GM12878 (cell line): Measurements from ENCODE around the gene RNF166. TPM values are rescaled to one million over a fixed set of nuclear protein-coding genes. Genes with fewer than 3 reads are reported as not detected.

ENCODE experiments used
- ATAC-seq: fragments of 200-7000 bp; cut with Tn5 transposase; 3 replicates; pipeline ENCODE4 v1.9.1; 2020; ENCODE audit warnings: mild to moderate bottlenecking, moderate library complexity
- BruUV-seq: library from RNA; stranded (reverse); fragments of 400-500 nt; replicated peaks from 2 replicates; lab custom pipeline; 2021; lab: Mats Ljungman, UMichigan
- CTCF ChIA-PET: fragments of 300-600 bp; sonication (Branson Sonifier 250); formaldehyde crosslinking; extraction: SDS; loops from one replicate; lab custom pipeline; 2021; ENCODE audit warnings: inconsistent platforms; lab: Yijun Ruan, JAX
- POLR2A ChIA-PET: fragments of 350-600 bp; formaldehyde crosslinking; extraction: SDS; loops from one replicate; lab custom pipeline; 2021; ENCODE audit warnings: inconsistent platforms; lab: Charles Lee
- RAD21 ChIA-PET: fragments of 300-600 bp; sonication (Branson Sonifier 250); formaldehyde crosslinking; loops from one replicate; lab custom pipeline; 2023; ENCODE audit warnings: antibody characterized with exemption; ENCODE audit not compliant: unreplicated experiment; lab: Charles Lee
- SMC1A ChIA-PET: fragments of 300-600 bp; sonication (Branson Sonifier 250); formaldehyde crosslinking; loops from one replicate; lab custom pipeline; 2023; ENCODE audit not compliant: unreplicated experiment, uncharacterized antibody; lab: Charles Lee
- DNase-seq: peaks from one replicate; pipeline ENCODE4 v3.0.0-alpha.2; 2011; ENCODE audit warnings: low read depth, low spot score
- FAIRE-seq: peaks from 3 replicates; lab custom pipeline; 2011; peaks lifted over from hg19 to GRCh38; lab: Jason Lieb, UNC
- H2AFZ ChIP-seq: 2 replicates; pipeline ENCODE4 v1.6.0; 2011; ENCODE audit warnings: low read depth, low read length, control low read depth; ENCODE audit not compliant: control insufficient read depth
- H3K27ac ChIP-seq: 2 replicates; pipeline ENCODE4 v1.5.1; 2011; ENCODE audit warnings: control low read depth; ENCODE audit not compliant: control insufficient read depth, insufficient read depth
- H3K27me3 ChIP-seq, 2 experiments: replicated peaks in 1 of 2; 2 replicates each; pipeline versions ENCODE4 v1.6.0 to v1.6.1; 2011; ENCODE audit warnings: low read length in 1 of 2; ENCODE audit not compliant: control insufficient read depth in 2 of 2, insufficient read depth in 2 of 2
- H3K36me3 ChIP-seq, 2 experiments: 2 replicates each; pipeline ENCODE4 v1.5.1; 2011; ENCODE audit warnings: low read length in 1 of 2; ENCODE audit not compliant: control insufficient read depth in 2 of 2, insufficient read depth in 2 of 2
- H3K4me1 ChIP-seq: 2 replicates; pipeline ENCODE4 v1.6.1; 2011; ENCODE audit warnings: mild to moderate bottlenecking, low read length, moderate library complexity, mixed read lengths; ENCODE audit not compliant: control insufficient read depth, insufficient read depth
- H3K4me2 ChIP-seq: 2 replicates; pipeline ENCODE4 v1.6.0; 2011; ENCODE audit warnings: control low read depth; ENCODE audit not compliant: control insufficient read depth, insufficient read depth
- H3K4me3 ChIP-seq: fragments of 200-600 bp; sonication (generic); 2 replicates; pipeline ENCODE4 v1.5.1; 2016
- H3K79me2 ChIP-seq: 2 replicates; pipeline ENCODE4 v1.6.0; 2011; ENCODE audit warnings: low read length; ENCODE audit not compliant: control insufficient read depth, insufficient read depth
- H3K9ac ChIP-seq: 2 replicates; pipeline ENCODE4 v1.8.0; 2011; ENCODE audit warnings: low read length, control low read depth, mixed read lengths; ENCODE audit not compliant: control insufficient read depth, insufficient read depth
- H3K9me3 ChIP-seq: replicated peaks from 3 replicates; pipeline ENCODE4 v1.5.1; 2011; ENCODE audit warnings: mild to moderate bottlenecking, low read length; ENCODE audit not compliant: control insufficient read depth, insufficient read depth
- H4K20me1 ChIP-seq: 2 replicates; pipeline ENCODE4 v1.6.0; 2011; ENCODE audit not compliant: control insufficient read depth, insufficient read depth
- CHD2 ChIP-seq: IDR thresholded peaks from 2 replicates; pipeline ENCODE4 v1.6.1; 2011; ENCODE audit warnings: low read depth, low read length, improper control_type of control experiment, borderline replicate concordance
- CREB1 ChIP-seq: IDR thresholded peaks from 2 replicates; pipeline ENCODE4 v1.6.1; 2012; ENCODE audit warnings: low read depth, mild to moderate bottlenecking, inconsistent platforms
- EGR1 ChIP-seq, 2 experiments: IDR thresholded peaks; 1 replicate in 1 of 2; 2 replicates in 1 of 2; pipeline ENCODE4 v1.6.1; 2011 to 2012; ENCODE audit warnings: low read depth in 2 of 2, low read length in 2 of 2, borderline replicate concordance in 1 of 2, mild to moderate bottlenecking in 1 of 2, moderate library complexity in 1 of 2
- FOS ChIP-seq: IDR thresholded peaks from 3 replicates; pipeline ENCODE4 v1.6.1; 2011; ENCODE audit warnings: borderline replicate concordance; ENCODE audit not compliant: insufficient read length; ENCODE audit errors: extremely low read depth
- IKZF1 ChIP-seq: fragments of 450-650 bp; conservative IDR thresholded peaks from 2 replicates; pipeline ENCODE4 v1.6.1; 2017; ENCODE audit warnings: antibody characterized with exemption, mild to moderate bottlenecking
- IKZF2 ChIP-seq, 2 experiments: fragments of 450-650 bp; IDR thresholded peaks; 2 replicates each; pipeline ENCODE4 v1.6.1; 2017; ENCODE audit warnings: mild to moderate bottlenecking in 2 of 2, moderate library complexity in 2 of 2
- POU2F2 ChIP-seq: IDR thresholded peaks from 3 replicates; pipeline ENCODE4 v1.6.1; 2011; ENCODE audit warnings: low read depth, mild to moderate bottlenecking, low read length, borderline replicate concordance
- PRDM15 ChIP-seq: fragments of 450-650 bp; formaldehyde crosslinking; IDR thresholded peaks from 2 replicates; pipeline ENCODE4 v1.4.0; 2020; ENCODE audit warnings: mild to moderate bottlenecking, moderate library complexity
- RAD21 ChIP-seq: IDR thresholded peaks from 2 replicates; pipeline ENCODE4 v1.6.1; 2011; ENCODE audit warnings: mild to moderate bottlenecking, low read depth, low read length, moderate library complexity; ENCODE audit not compliant: insufficient read depth
- SMC3 ChIP-seq: IDR thresholded peaks from 2 replicates; pipeline ENCODE4 v1.6.1; 2011; ENCODE audit warnings: low read length, improper control_type of control experiment, borderline replicate concordance
- STAT1 ChIP-seq: fragments of 450-650 bp; conservative IDR thresholded peaks from 2 replicates; pipeline ENCODE4 v1.6.1; 2014; ENCODE audit warnings: antibody characterized with exemption, mild to moderate bottlenecking
- ZNF24 ChIP-seq: fragments of 450-650 bp; IDR thresholded peaks from 2 replicates; pipeline ENCODE4 v1.6.1; 2017; ENCODE audit warnings: antibody characterized with exemption, mild to moderate bottlenecking
- ZNF687 ChIP-seq: fragments of 450-650 bp; IDR thresholded peaks from 2 replicates; pipeline ENCODE4 v1.6.1; 2017; ENCODE audit warnings: mild to moderate bottlenecking, moderate library complexity
- WGBS: methylation state at CpG from one replicate; pipeline ENCODE4 v1.1.6; 2016; ENCODE audit warnings: low lambda C conversion rate; ENCODE audit not compliant: insufficient replicate concordance, insufficient coverage; ENCODE audit errors: missing lambda C conversion rate; 5-methylcytosine and 5-hydroxymethylcytosine counted together
- in situ Hi-C: fragments of 300-500 bp; cut with MboI; formaldehyde crosslinking; loops from 9 replicates; pipeline ENCODE4 v1.14.3; 2018; ENCODE audit warnings: mixed read lengths
- intact Hi-C: fragments of 100-400 bp; cut with micrococcal nuclease; formaldehyde crosslinking; loops from one replicate; pipeline ENCODE4 v1.14.2; 2022; ENCODE audit not compliant: unreplicated experiment
- polyA plus RNA-seq, 11 experiments: library from polyadenylated mRNA; depleted of rRNA in 4 of 11; unstranded in 6 of 11; stranded (reverse) in 5 of 11; fragments of >200 nt; fragmentation: Nextera tagmentation in 4 of 11; fragmentation: Illumina TruSeq in 1 of 11; extraction: Ambion mirVana in 4 of 11; extraction: Trizol in 1 of 11; gene quantifications; 1 replicate in 1 of 11; 2 replicates in 10 of 11; pipeline versions ENCODE4 v1.2.1 to v1.2.3, GENCODE V29; 2011 to 2016; ENCODE audit warnings: inconsistent platforms in 2 of 11, missing spikeins in 2 of 11, low read depth in 1 of 11
- total RNA-seq, 4 experiments: library from RNA; depleted of rRNA in 3 of 4; stranded (reverse); fragments of >200 nt in 3 of 4; fragmentation: Illumina TruSeq in 1 of 4; extraction: Trizol in 1 of 4; gene quantifications; 2 replicates each; pipeline versions ENCODE4 v1.2.1 to v1.2.3, GENCODE V29; 2013 to 2021

The RNF166 gene
- total and polyA plus RNA-seq, 10 of the 15 experiments (the other 5 are each of a cell fraction or from before 2014, with no cell fraction given), result 0.48 to 32.8 (median 12.1) TPM

- TF ChIP-seq FOS (no peak), RAD21 (no peak), SMC3 (no peak), EGR1 (IDR thresholded peaks at IDR 0.05; ENCODE audit: borderline replicate concordance in 1 of 2, low read depth in 2 of 2, low read length in 2 of 2) (no peak), STAT1 (no peak), CHD2 (no peak), IKZF2 (IDR thresholded peaks at IDR 0.05) (no peak)
- TF ChIP-seq, all 136 proteins: peak for 0
Observed at GRCh38 chr16:88694221-88695087, 11.8 kb downstream of the RNF166 start (continued).

GRCh38 chr16:88693420-88694177 lies 12.6 kb downstream of the RNF166 start:
- intact Hi-C loops, result no loop called here
- TF ChIP-seq PRDM15, result no peak
- no peak for TF ChIP-seq ZNF687
- TF ChIP-seq CREB1, result no peak
- TF ChIP-seq ZNF24, result no peak
- no peak for TF ChIP-seq IKZF1
- TF ChIP-seq POU2F2, result no peak

More at GRCh38 chr16:88693420-88694177, 12.6 kb downstream of the RNF166 start:
- Histone ChIP-seq H3K27ac (no peak overlapping the region), H3K9me3 (no peaks in the 10 kb centered on the region), H3K4me1 (peaks cover 12% of the 10 kb centered on the region), H3K4me2 (no peak overlapping the region), H3K79me2 (no peaks in the 10 kb centered on the region), H2AFZ (no peak overlapping the region), H4K20me1 (no peaks in the 10 kb centered on the region), H3K4me3 (no peak overlapping the region), H3K9ac (no peak overlapping the region), H3K36me3 (peaks cover 0 to 6% of the 10 kb centered on the region in 2 experiments; a peak in 2 of 4 replicates), H3K27me3 (no peaks in the 10 kb centered on the region; a peak in 1 of 4 replicates)
- ATAC-seq, result no peak
- RAD21 ChIA-PET, result no interaction called here
- POLR2A ChIA-PET, result no interaction called here
- FAIRE-seq, result no peak
- SMC1A ChIA-PET, result no interaction called here
- CTCF ChIA-PET, result no interaction called here
- in situ Hi-C loops, result no loop called here
- 85% methylated on average over 34 of the region's 39 CpGs for WGBS
- BruUV-seq, result no TSS peak
- no peak for DNase-seq
